GM12878 (cell line): ENCODE results near the gene VAV2.

Experiments used
- ATF3 ChIP-seq: IDR thresholded peaks from 2 replicates; pipeline ENCODE4 v1.6.1; 2011; ENCODE audit warnings: low read depth, mild to moderate bottlenecking, low read length, moderate library complexity, borderline replicate concordance; ENCODE audit errors: extremely low read depth
- CTCF ChIP-seq, 3 experiments: IDR thresholded peaks in 2 of 3; conservative IDR thresholded peaks in 1 of 3; 2 replicates each; pipeline ENCODE4 v1.5.1; 2011; ENCODE audit warnings: low read depth in 3 of 3, low read length in 3 of 3, mild to moderate bottlenecking in 3 of 3, control low read depth in 2 of 3, moderate library complexity in 2 of 3, inconsistent platforms in 1 of 3, mixed read lengths in 1 of 3; ENCODE audit not compliant: control insufficient read depth in 2 of 3, insufficient read depth in 1 of 3; ENCODE audit errors: extremely low read depth in 1 of 3
- EZH2 ChIP-seq: IDR thresholded peaks from 2 replicates; pipeline ENCODE4 v1.6.1; 2012; ENCODE audit warnings: low read depth, mild to moderate bottlenecking, control low read depth, inconsistent platforms, low read length, borderline replicate concordance; ENCODE audit not compliant: control insufficient read depth
- GABPA ChIP-seq: IDR thresholded peaks from 2 replicates; pipeline ENCODE4 v1.6.1; 2014; ENCODE audit warnings: antibody characterized with exemption, low read depth, mild to moderate bottlenecking, inconsistent platforms
- HDGF ChIP-seq: fragments of 450-650 bp; IDR thresholded peaks from 2 replicates; pipeline ENCODE4 v1.6.1; 2016; ENCODE audit warnings: antibody characterized with exemption
- MTA3 ChIP-seq: IDR thresholded peaks from 2 replicates; pipeline ENCODE4 v1.6.1; 2012; ENCODE audit warnings: low read length, inconsistent platforms, borderline replicate concordance
- POLR2AphosphoS5 ChIP-seq: IDR thresholded peaks from 2 replicates; pipeline ENCODE4 v1.6.1; 2011; ENCODE audit warnings: mild to moderate bottlenecking, low read length, inconsistent platforms
- RB1 ChIP-seq: fragments of 450-650 bp; formaldehyde crosslinking; IDR thresholded peaks from 2 replicates; pipeline ENCODE4 v1.6.1; 2017; ENCODE audit warnings: mild to moderate bottlenecking, borderline replicate concordance
- RELA ChIP-seq: fragments of 450-650 bp; IDR thresholded peaks from 2 replicates; pipeline ENCODE4 v1.8.0; 2014; ENCODE audit warnings: borderline replicate concordance; ENCODE audit not compliant: partially characterized antibody
- SIN3A ChIP-seq: IDR thresholded peaks from 2 replicates; pipeline ENCODE4 v1.6.1; 2012; ENCODE audit warnings: low read depth, low read length, improper control_type of control experiment
- SMC3 ChIP-seq: IDR thresholded peaks from 2 replicates; pipeline ENCODE4 v1.6.1; 2011; ENCODE audit warnings: low read length, improper control_type of control experiment, borderline replicate concordance
- TAF1 ChIP-seq: IDR thresholded peaks from 2 replicates; pipeline ENCODE4 v1.6.1; 2011; ENCODE audit warnings: mild to moderate bottlenecking, low read depth, low read length, borderline replicate concordance
- ZNF274 ChIP-seq: IDR thresholded peaks from one replicate; pipeline ENCODE4 v1.8.0; 2011; ENCODE audit not compliant: insufficient read length, insufficient read depth
- TF ChIP-seq, protein P1 (sequence below): fragments of 450-650 bp; IDR thresholded peaks from 2 replicates; pipeline ENCODE4 v1.6.1; 2016; ENCODE audit warnings: mild to moderate bottlenecking

- no peak for TF ChIP-seq EZH2
- TF ChIP-seq HDGF, result no peak
- TF ChIP-seq, protein P1, sequence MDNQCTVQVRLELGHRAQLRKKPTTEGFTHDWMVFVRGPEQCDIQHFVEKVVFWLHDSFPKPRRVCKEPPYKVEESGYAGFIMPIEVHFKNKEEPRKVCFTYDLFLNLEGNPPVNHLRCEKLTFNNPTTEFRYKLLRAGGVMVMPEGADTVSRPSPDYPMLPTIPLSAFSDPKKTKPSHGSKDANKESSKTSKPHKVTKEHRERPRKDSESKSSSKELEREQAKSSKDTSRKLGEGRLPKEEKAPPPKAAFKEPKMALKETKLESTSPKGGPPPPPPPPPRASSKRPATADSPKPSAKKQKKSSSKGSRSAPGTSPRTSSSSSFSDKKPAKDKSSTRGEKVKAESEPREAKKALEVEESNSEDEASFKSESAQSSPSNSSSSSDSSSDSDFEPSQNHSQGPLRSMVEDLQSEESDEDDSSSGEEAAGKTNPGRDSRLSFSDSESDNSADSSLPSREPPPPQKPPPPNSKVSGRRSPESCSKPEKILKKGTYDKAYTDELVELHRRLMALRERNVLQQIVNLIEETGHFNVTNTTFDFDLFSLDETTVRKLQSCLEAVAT, result no peak
- no peak for TF ChIP-seq GABPA
- no peak for TF ChIP-seq CTCF (IDR thresholded peaks at IDR 0.05 in 2 of 3, conservative IDR thresholded peaks at IDR 0.05 in 1 of 3; ENCODE audit: control insufficient read depth in 2 of 3, extremely low read depth in 1 of 3, insufficient read depth in 1 of 3, low read depth in 3 of 3, low read length in 3 of 3)
- no peak for TF ChIP-seq TAF1
- TF ChIP-seq SMC3, result no peak
- TF ChIP-seq SIN3A, result no peak
- TF ChIP-seq ZNF274, result no peak
- TF ChIP-seq MTA3, result no peak
- TF ChIP-seq RB1, result no peak
- TF ChIP-seq RELA, result no peak
- TF ChIP-seq POLR2AphosphoS5, result no peak
- TF ChIP-seq ATF3, result no peak
These were observed 222.5 kb downstream of the VAV2 start for GRCh38 chr9:133769511-133770075.
